Kidney (tissue), 14 donors: ENCODE results near the gene MCOLN3. TPM values are rescaled to one million over a fixed set of nuclear protein-coding genes. Genes with fewer than 3 reads are reported as not detected.

ENCODE experiments used
- DNase-seq, 5 donors: peaks; one replicate each; pipeline ENCODE4 v3.0.0-alpha.2; 2013 to 2020
- FAIRE-seq: peaks from 2 replicates; lab custom pipeline; 2012; peaks lifted over from hg19 to GRCh38; lab: Jason Lieb, UNC
- H3K27ac ChIP-seq, 2 donors: one replicate each; pipeline ENCODE4 v1.7.0; 2013; ENCODE audit warnings: low read depth in 2 of 2, low read length in 2 of 2, inconsistent platforms in 1 of 2
- H3K27me3 ChIP-seq: one replicate; pipeline ENCODE4 v1.7.1; 2013; ENCODE audit warnings: low read length, inconsistent platforms; ENCODE audit not compliant: control insufficient read depth, insufficient read depth
- H3K36me3 ChIP-seq, 3 donors: one replicate each; pipeline versions ENCODE4 v1.7.0 to v1.7.1; 2013; ENCODE audit warnings: low read length in 3 of 3, control low read depth in 1 of 3, inconsistent platforms in 1 of 3; ENCODE audit not compliant: insufficient read depth in 3 of 3, control insufficient read depth in 2 of 3
- H3K4me1 ChIP-seq, 3 donors: one replicate each; pipeline versions ENCODE4 v1.7.0 to v1.7.1; 2013; ENCODE audit warnings: low read length in 3 of 3, inconsistent platforms in 1 of 3, low read depth in 1 of 3; ENCODE audit not compliant: control insufficient read depth in 2 of 3, insufficient read depth in 2 of 3
- H3K4me3 ChIP-seq, 3 donors: one replicate each; pipeline versions ENCODE4 v1.7.0 to v1.8.1; 2013; ENCODE audit warnings: low read length in 3 of 3, control low read depth in 1 of 3, inconsistent platforms in 1 of 3
- H3K9ac ChIP-seq, 3 donors: one replicate each; pipeline versions ENCODE4 v1.7.0 to v1.7.1; 2013; ENCODE audit warnings: low read length in 3 of 3, control low read depth in 1 of 3, inconsistent platforms in 1 of 3
- H3K9me3 ChIP-seq, 3 donors: one replicate each; pipeline versions ENCODE4 v1.7.0 to v1.7.1; 2013; ENCODE audit warnings: low read length in 3 of 3, control low read depth in 1 of 3, inconsistent platforms in 1 of 3; ENCODE audit not compliant: control insufficient read depth in 2 of 3, insufficient read depth in 1 of 3
- CTCF ChIP-seq: IDR thresholded peaks from 3 replicates; pipeline ENCODE4 v1.5.1; 2012; ENCODE audit warnings: mild to moderate bottlenecking, moderate library complexity, borderline replicate concordance; ENCODE audit not compliant: insufficient read depth; ENCODE audit errors: extremely low read depth
- intact Hi-C: fragments of 100-400 bp; cut with DNase I; formaldehyde crosslinking; loops from one replicate; pipeline ENCODE4 v1.11.1; 2022
- polyA plus RNA-seq: library from polyadenylated mRNA; stranded (reverse); fragments of 350-450 nt; fragmentation: Illumina TruSeq; extraction: RNeasy Lipid Tissue Mini Kit (QIAGEN cat#74804); gene quantifications from one replicate; pipeline ENCODE4 v1.2.3, GENCODE V29; 2014; ENCODE audit warnings: low read depth, low replicate concordance; ENCODE audit not compliant: insufficient read depth
- total RNA-seq: library from RNA; stranded (reverse); fragmentation: NEBNext Ultra II Directional; extraction: Animal tissue kit (Norgen Biotek cat#: 25700); gene quantifications from one replicate; pipeline ENCODE4 v1.2.1, GENCODE V29; 2021
- donor health status: control.
- donor health status: control.
- donor health status: control.
- donor health status: control.
- donor health status: control.
- donor health status: DM: yes; HTN: yes; CAD: no.
- donor health status: Normal renal cell carcinoma (clear cell type).

The MCOLN3 gene
- total and polyA plus RNA-seq, 2 donors from 2014 or later: 3.1 to 7.8 TPM

- no peak overlapping the region for H3K9ac ChIP-seq
- H3K4me1 ChIP-seq: peaks cover 0 to 6% (median 0%) of the 10 kb centered on the region in 3 donors
- no peaks in the 10 kb centered on the region for H3K27me3 ChIP-seq
- no peaks in the 10 kb centered on the region for H3K36me3 ChIP-seq
- FAIRE-seq (no peak), DNase-seq (no peak)
- H3K9me3 ChIP-seq: no peaks in the 10 kb centered on the region
- TF ChIP-seq CTCF: no peak
- intact Hi-C loops: no loop called here
- no peak overlapping the region for H3K4me3 ChIP-seq
- H3K27ac ChIP-seq: no peak overlapping the region
These were observed 76.3 kb downstream of the MCOLN3 start for GRCh38 chr1:84971957-84972356.

- no peaks in the 10 kb centered on the region for H3K9me3 ChIP-seq
- DNase-seq: no peak
- H3K36me3 ChIP-seq: no peaks in the 10 kb centered on the region
- intact Hi-C loops: loop anchor here (10.0 kb wide), 1 partner anchor 265 kb away; no protein-coding TSS in a partner anchor
- no peak overlapping the region for H3K27ac ChIP-seq
- no peak overlapping the region for H3K4me3 ChIP-seq
- peaks cover 0 to 6% (median 0%) of the 10 kb centered on the region in 3 donors for H3K4me1 ChIP-seq
- TF ChIP-seq CTCF: no peak
- FAIRE-seq: no peak
- H3K9ac ChIP-seq: no peak overlapping the region
- no peaks in the 10 kb centered on the region for H3K27me3 ChIP-seq
These were observed 78.6 kb downstream of the MCOLN3 start for GRCh38 chr1:84969489-84970250.

- no peak for TF ChIP-seq CTCF
- intact Hi-C loops: loop anchor here (10.0 kb wide), 1 partner anchor 266 kb away; no protein-coding TSS in a partner anchor
- no peak for FAIRE-seq
- no peak for DNase-seq
- Histone ChIP-seq H3K27ac (no peak overlapping the region), H3K9ac (no peak overlapping the region), H3K27me3 (no peaks in the 10 kb centered on the region), H3K9me3 (no peaks in the 10 kb centered on the region), H3K4me3 (no peak overlapping the region), H3K36me3 (no peaks in the 10 kb centered on the region), H3K4me1 (peaks cover 0 to 6% (median 0%) of the 10 kb centered on the region in 3 donors)
These were observed 79.4 kb downstream of the MCOLN3 start for GRCh38 chr1:84968865-84969264.
